ENCODE results near the gene KRT74. TPM values are rescaled to one million over a fixed set of nuclear protein-coding genes. Genes with fewer than 3 reads are reported as not detected.

Gene KRT74
- total RNA-seq, 1 experiment from 2014 or later: not detected

GRCh38 chr12:52618216-52618615 lies 44.6 kb upstream of the KRT74 start, which contains the start of gene KRT73:
Gene KRT73, minus strand, starts transcription at chr12:52618559. Its CDS starts 35 bp downstream, at chr12:52618524.
- Histone ChIP-seq H3K9me2 (replicated peaks; ENCODE audit: low read length) (no peaks in the 10 kb centered on the region), H4K20me1 (ENCODE audit: low read length) (no peaks in the 10 kb centered on the region), H2AFZ (ENCODE audit: low read length) (no peak within 1 kb of the TSS), H3F3A (ENCODE audit: low read length, unreplicated experiment) (no peaks in the 10 kb centered on the region), H3K4me2 (ENCODE audit: low read length) (no peak within 1 kb of the TSS), H3K36me3 (ENCODE audit: low read depth, low read length) (no peaks in the 10 kb centered on the region), H3K4me3 (ENCODE audit: low read length) (no peak within 1 kb of the TSS), H3K27ac (ENCODE audit: low read length) (no peak within 1 kb of the TSS), H3K9ac (ENCODE audit: low read length) (no peak within 1 kb of the TSS), H3K4me1 (ENCODE audit: insufficient read depth, low read length) (no peaks in the 10 kb centered on the region), H3K27me3 (ENCODE audit: low read length) (peaks cover 40% of the 10 kb centered on the region), H3K79me2 (ENCODE audit: low read length) (no peaks in the 10 kb centered on the region), H3K9me3 (ENCODE audit: low read length) (no peaks in the 10 kb centered on the region)
- POLR2A ChIA-PET (ENCODE audit: unreplicated experiment): no interaction called here
- CTCF ChIA-PET: no interaction called here
- intact Hi-C loops (cut with micrococcal nuclease): no loop called here
- ATAC-seq (no peak), DNase-seq (no peak)
- no TSS peak for BruUV-seq (replicated peaks)
- TF ChIP-seq EZH2phosphoT487 (IDR thresholded peaks at IDR 0.05; ENCODE audit: borderline replicate concordance, low read length) (no peak), CTCF (conservative IDR thresholded peaks at IDR 0.05; ENCODE audit: low read depth, low read length) (no peak), EZH2 (IDR thresholded peaks at IDR 0.05; ENCODE audit: low read length, unreplicated experiment) (no peak)

DNA sequence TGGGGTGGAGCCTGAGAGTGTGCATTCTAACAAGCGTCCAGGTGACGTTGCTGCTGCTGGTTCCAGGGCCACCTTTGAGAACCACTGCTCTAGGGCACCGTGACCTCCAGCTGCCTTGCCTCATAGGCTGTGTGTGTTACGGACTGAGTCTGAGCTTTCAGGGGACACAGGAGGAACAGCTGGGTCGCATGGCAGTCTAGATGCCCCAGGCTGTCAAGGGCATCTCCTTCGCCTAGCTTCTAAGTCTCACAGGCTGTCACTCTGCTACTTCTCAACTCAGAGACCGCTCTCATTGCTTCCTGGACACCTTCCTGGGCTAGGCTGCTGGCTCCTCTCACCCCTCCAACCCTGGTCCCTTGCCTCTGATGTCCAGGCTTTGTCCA lies 43.8 kb upstream of the KRT74 start:
- H3K9me2 ChIP-seq (replicated peaks; ENCODE audit: low read length): no peaks in the 10 kb centered on the region
- ATAC-seq (no peak), DNase-seq (no peak)
- intact Hi-C loops (cut with micrococcal nuclease): no loop called here
- no peaks in the 10 kb centered on the region for H3K36me3 ChIP-seq (ENCODE audit: low read depth, low read length)
- H3K79me2 ChIP-seq (ENCODE audit: low read length): no peaks in the 10 kb centered on the region
- no peak overlapping the region for H3K4me3 ChIP-seq (ENCODE audit: low read length)
- no TSS peak for BruUV-seq (replicated peaks)
- no peak overlapping the region for H3K27ac ChIP-seq (ENCODE audit: low read length)
- ChIA-PET POLR2A (ENCODE audit: unreplicated experiment) (no interaction called here), CTCF (no interaction called here)
- H3K9ac ChIP-seq (ENCODE audit: low read length): no peak overlapping the region
- no peaks in the 10 kb centered on the region for H4K20me1 ChIP-seq (ENCODE audit: low read length)
- TF ChIP-seq EZH2phosphoT487 (IDR thresholded peaks at IDR 0.05; ENCODE audit: borderline replicate concordance, low read length) (no peak), EZH2 (IDR thresholded peaks at IDR 0.05; ENCODE audit: low read length, unreplicated experiment) (no peak), CTCF (conservative IDR thresholded peaks at IDR 0.05; ENCODE audit: low read depth, low read length) (no peak)
- no peaks in the 10 kb centered on the region for H3K9me3 ChIP-seq (ENCODE audit: low read length)
- H3F3A ChIP-seq (ENCODE audit: low read length, unreplicated experiment): no peaks in the 10 kb centered on the region
- H2AFZ ChIP-seq (ENCODE audit: low read length): no peak overlapping the region
- H3K4me2 ChIP-seq (ENCODE audit: low read length): no peak overlapping the region
- H3K4me1 ChIP-seq (ENCODE audit: insufficient read depth, low read length): no peaks in the 10 kb centered on the region
- peaks cover 42% of the 10 kb centered on the region for H3K27me3 ChIP-seq (ENCODE audit: low read length)

- DNase-seq (no peak), ATAC-seq (no peak)
- Histone ChIP-seq H3K4me1 (ENCODE audit: insufficient read depth, low read length) (no peaks in the 10 kb centered on the region), H3K79me2 (ENCODE audit: low read length) (no peaks in the 10 kb centered on the region), H3K9ac (ENCODE audit: low read length) (no peak overlapping the region), H4K20me1 (ENCODE audit: low read length) (no peaks in the 10 kb centered on the region), H3K27ac (ENCODE audit: low read length) (no peak overlapping the region), H2AFZ (ENCODE audit: low read length) (no peak overlapping the region), H3K4me2 (ENCODE audit: low read length) (no peak overlapping the region), H3K27me3 (ENCODE audit: low read length) (peaks cover 47% of the 10 kb centered on the region), H3K4me3 (ENCODE audit: low read length) (no peak overlapping the region), H3K9me3 (ENCODE audit: low read length) (no peaks in the 10 kb centered on the region), H3F3A (ENCODE audit: low read length, unreplicated experiment) (no peaks in the 10 kb centered on the region), H3K9me2 (replicated peaks; ENCODE audit: low read length) (no peaks in the 10 kb centered on the region), H3K36me3 (ENCODE audit: low read depth, low read length) (no peaks in the 10 kb centered on the region)
- intact Hi-C loops (cut with micrococcal nuclease): no loop called here
- ChIA-PET CTCF (no interaction called here), POLR2A (ENCODE audit: unreplicated experiment) (no interaction called here)
- TF ChIP-seq EZH2phosphoT487 (IDR thresholded peaks at IDR 0.05; ENCODE audit: borderline replicate concordance, low read length) (no peak), CTCF (conservative IDR thresholded peaks at IDR 0.05; ENCODE audit: low read depth, low read length) (no peak), EZH2 (IDR thresholded peaks at IDR 0.05; ENCODE audit: low read length, unreplicated experiment) (no peak)
- BruUV-seq (replicated peaks): no TSS peak
These were observed 43.2 kb upstream of the KRT74 start for GRCh38 chr12:52616680-52617402.

Measured in PC-3 (cell line).